HG03135 (cell line): Measurements from ENCODE around the gene STN1.
A peak's percentile ranks its signal among the peaks of the same experiment; 100 is the strongest.
"Not testable (repeated sequence)": the region's sequence is repeated elsewhere in the genome, so short reads cannot be mapped to it uniquely, and the experiment has no call there.

Experiments
- ATAC-seq: cut with Tn5 transposase; IDR thresholded peaks from one replicate; pipeline ENCODE4 v1.9.1; 2021; ENCODE audit warnings: mild to moderate bottlenecking, moderate library complexity; ENCODE audit not compliant: unreplicated experiment

STN1 gene

DNA sequence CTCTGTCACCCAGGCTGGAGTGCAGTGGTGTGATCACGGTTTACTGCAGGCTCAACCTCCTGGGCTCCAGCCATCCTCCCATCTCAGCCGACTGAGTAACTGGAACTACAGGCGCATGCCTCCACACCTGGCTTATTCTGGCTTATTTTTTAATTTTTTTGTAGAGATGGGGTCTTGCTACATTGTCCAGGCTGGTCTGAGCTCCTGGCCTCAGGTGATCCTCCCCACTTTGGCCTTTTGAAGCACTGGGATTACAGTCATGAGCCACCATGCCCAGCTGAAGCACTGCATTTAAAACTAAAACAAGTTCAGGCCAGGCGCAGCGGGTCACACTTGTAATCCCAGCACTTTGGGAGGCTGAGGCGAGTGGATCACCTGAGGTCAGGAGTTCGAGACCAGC, 70.6 kb downstream of the STN1 start:
- no peak for ATAC-seq

DNA sequence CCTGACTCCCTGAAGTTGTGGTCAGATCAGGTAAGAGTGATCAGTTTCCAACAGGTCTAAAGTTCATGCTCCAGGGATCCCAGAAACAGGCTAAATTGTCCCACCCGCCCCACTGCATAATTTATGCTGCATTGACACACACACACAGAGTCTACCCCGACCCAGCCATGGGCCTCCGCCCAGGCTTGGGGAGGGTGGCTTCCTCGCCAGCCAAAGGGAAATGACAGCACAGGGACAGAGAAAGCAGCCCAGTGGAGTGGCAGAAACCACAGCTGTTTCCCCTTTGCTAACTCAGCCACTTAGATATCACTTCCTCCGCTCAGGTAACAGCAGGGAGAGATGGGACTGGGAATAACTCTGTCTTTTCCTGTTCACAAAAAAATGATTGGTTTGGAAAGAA, 72.0 kb downstream of the STN1 start:
- ATAC-seq: peak; percentile 73

DNA sequence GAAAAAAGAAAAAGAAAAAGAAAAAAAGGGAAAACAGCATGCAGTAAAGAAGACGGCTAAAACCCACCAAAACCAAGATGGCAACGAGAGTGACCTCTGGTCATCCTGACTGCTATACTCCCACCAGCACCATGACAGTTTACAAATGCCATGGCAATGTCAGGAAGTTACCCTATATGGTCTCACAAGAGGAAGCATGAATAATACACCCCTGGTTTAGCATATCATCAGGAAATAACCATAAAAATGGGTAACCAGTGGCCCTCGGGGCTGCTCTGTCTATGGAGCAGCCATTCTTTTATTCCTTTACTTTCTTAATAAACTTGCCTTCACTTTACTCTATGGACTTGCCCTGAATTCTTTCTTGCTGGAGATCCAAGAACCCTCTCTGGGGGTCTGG, 72.6 kb downstream of the STN1 start:
- ATAC-seq: not testable (repeated sequence)

DNA sequence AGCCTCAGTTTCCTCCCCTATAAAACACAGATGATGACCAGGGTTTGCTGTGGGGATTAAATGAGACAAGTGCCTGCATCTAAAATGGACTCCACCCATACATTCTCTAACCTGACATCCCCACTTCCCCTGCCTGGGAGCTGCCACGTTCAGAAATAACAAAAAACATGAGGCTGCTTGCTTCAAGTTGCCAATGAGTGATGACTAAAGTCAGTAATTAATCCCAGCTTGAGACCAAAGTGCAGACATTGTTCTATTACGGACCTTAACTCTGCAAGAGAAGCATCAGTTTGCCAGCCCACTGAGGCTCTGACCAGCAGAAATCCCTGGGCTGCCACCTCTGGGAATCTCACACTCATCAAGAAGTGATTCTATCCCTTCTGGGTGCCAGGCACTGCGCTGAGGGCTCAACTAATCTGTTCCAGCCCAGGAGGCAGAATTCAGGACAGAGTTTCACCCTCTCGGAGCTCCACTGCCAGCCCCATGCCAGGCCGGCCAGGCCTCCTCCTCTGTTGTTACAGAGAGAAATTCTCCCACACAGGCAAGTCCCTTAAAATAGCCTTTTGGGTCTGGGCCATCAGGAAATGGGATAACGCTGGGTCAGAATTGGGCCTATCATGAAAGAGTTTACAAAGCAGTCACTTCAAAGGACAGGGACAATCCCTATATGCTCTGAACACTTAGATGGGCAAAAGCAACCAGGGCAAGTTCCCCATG, 74.0 kb downstream of the STN1 start:
- no peak for ATAC-seq

- ATAC-seq: no peak
These were observed 74.9 kb downstream of the STN1 start for GRCh38 chr10:103843045-103843444.

- no peak for ATAC-seq
These were observed 75.4 kb downstream of the STN1 start for GRCh38 chr10:103842605-103843004.

DNA sequence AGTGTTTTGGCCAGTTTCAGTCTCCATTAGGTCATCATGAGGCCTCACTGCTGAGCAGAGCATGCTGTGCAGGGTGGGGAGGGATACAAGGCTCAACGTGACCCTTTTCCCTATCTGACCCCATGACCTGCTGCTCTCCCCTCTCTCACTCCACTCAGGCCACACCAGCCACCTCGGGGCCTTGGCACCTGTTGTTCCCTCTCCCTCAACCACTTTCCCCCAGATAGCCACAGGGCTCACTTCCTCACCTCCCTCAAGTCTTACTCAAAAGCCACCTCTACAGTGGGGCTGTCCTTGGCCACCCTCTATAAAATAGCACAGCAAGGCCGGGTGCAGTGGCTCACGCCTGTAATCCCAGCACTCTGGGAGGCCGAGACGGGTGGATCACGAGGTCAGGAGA, 76.5 kb downstream of the STN1 start:
- ATAC-seq: no peak

DNA sequence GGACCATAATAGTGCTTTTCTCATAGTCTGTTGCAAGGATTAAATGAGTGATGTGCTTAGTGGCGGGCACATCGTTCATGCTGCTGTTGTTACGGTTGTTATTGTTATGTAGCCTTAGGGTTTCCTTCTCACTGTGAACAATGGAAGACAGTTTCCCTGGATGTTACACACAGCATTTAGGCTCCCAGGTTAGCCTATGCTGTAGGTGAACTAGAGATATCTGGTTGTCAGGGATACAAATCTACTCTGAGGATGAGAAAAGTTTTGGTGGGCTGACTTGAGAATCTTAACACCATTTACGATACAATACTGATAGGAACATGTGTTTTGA, 77.3 kb downstream of the STN1 start:
- ATAC-seq: no peak

DNA sequence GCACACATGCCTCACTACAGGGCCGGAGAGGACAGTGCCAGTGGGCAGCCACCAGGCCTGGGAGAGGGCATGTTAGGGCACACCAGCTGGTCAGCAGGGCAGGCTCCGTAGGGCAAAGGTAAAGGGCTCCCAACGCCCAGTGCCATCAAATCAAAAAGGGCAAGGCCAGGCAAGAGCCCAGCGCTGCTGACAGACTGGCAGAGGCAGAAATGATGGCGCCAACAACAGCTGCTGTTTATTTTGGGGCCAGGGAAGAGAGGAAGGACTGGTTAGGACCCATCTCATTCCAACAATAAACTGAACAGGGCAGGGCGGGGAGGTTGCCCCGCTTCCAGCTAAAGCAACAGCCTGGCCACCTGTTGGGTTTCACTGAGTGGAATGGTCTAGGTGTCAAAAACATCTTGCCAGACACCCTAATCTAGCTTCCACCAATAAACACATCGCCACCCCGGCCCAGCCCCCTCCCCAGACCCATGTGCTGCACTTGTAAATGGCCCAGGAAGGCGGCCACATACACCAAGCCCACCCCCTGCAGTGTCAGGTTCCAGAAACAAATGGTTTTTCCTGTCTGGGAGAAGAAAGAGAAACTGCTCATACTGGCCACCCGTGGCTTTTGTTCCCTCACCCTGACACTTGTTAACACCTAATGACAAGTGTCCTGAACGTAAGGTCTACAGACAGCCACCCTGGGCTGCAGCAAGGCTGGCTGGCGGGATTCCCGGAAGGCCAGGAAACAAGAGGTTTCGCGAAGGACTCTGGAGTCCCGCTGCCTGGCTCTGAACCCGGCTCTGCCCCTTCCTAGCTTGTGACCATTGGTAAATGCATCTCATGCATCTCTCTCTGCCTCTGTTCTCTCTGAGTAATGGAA, 77.9 kb downstream of the STN1 start:
- no peak for ATAC-seq

DNA sequence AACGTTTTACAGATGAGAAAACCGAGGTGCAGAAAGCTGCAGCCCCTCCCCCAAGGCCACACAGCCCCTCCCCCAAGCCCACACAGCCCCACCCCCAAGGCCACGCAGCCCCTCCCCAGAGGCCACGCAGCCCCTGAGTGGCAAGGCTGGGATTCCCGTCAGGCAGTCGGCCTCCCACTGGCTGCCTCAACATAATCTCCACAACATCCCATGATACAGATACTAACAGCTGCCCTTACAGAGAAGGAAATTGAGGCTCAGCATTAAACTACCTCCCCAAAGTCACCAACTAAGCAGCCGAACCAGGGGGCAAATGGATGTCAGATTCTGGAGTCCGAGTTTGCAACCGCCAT, 78.5 kb downstream of the STN1 start:
- ATAC-seq: no peak

DNA sequence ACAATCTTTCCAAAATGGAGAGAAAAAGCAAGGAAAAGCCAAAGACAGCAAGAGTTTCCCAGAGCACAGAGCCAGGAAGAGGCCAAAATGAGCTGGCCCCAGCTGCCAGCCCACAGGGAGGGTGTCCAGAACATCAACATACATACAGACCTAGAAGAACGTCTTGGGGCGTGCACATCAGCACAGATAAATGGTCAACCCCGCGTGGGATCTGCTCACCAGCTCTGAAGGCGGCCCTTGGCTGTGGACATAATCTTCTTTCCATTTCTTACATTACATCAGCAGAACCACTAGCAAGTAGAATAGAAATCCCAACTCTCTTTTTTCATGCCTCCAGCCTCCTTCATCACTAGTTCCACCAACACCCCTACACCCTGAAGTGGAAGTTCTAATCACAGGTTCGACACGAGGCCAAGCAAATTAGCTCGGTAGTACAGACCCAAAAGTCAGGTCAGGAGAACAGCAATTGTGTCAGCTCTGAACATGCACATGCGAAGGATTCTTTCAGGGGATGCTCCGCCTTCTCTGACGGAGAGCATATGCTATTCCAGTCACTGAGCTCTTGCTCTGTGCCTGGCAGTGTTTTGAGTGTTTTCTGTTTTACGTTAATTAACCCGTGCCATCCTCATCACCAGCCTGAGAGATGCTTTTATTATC, 79.0 kb downstream of the STN1 start:
- ATAC-seq: no peak

DNA sequence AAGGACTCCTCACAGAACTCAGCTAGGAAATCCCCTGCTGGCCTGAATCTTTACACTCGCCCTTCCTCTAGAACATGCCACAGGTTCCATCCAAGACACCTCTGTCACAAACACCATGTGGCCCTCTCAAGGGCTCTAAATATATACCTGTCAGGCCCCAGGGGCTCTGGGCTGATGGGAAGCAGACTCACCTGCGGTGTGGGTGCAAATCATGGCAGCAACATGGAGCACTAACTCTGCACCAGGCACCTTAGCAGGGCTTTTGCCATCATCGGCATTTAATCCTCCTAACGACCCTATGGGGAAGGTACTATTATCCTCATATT, 80.0 kb downstream of the STN1 start:
- no peak for ATAC-seq

DNA sequence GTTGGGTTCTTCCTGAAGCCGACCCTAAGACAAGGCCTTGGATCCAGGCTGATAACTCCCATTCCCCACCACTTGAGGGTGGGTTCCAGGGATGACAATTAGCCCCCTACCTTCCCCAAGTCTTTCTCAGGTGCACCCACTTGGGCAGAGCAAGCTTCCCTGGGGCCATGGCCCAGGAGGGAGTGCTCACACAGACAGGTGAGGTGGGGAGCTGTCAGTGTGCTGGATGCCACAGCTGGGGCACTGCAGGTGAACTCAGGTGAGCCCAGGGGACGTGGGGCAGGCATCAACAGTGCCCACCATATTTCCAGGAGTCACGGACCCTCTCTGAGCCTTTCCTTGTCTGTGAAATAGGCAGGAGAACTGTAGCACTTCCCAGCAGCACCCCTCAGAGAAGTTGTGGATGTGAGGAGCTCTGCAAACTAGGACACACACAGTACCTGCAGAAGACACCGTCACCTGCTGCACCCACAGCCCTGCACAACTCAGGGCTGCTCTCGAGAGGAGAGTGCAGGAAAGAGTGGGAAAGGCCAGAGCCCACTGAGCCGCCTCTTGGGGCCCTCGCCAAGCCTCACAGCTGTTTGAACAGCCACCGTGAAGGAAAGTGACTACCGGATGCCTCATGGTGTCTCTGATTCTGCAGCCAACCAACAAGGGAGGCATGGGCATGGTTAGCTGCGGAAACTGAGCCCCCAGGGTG, 80.5 kb downstream of the STN1 start:
- ATAC-seq: no peak

- no peak for ATAC-seq
These were observed 81.1 kb downstream of the STN1 start for GRCh38 chr10:103836861-103837260.

DNA sequence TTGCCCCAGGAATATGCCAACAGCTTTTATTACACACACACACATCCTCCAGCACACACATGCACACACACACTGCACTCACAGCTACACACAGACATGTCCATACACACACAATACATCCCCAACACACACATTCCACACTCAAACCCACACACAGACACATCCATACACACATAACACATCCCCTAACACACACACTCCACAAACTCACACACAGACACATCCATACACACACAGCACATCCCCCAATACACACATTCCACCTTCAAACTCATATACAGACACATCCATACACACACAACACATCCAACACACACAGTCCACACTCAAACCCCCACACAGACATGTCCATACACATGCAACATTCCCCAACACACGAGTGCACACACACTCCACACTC, 81.7 kb downstream of the STN1 start:
- ATAC-seq: no peak

- ATAC-seq: no peak
These were observed 82.6 kb downstream of the STN1 start for GRCh38 chr10:103835096-103836050.

DNA sequence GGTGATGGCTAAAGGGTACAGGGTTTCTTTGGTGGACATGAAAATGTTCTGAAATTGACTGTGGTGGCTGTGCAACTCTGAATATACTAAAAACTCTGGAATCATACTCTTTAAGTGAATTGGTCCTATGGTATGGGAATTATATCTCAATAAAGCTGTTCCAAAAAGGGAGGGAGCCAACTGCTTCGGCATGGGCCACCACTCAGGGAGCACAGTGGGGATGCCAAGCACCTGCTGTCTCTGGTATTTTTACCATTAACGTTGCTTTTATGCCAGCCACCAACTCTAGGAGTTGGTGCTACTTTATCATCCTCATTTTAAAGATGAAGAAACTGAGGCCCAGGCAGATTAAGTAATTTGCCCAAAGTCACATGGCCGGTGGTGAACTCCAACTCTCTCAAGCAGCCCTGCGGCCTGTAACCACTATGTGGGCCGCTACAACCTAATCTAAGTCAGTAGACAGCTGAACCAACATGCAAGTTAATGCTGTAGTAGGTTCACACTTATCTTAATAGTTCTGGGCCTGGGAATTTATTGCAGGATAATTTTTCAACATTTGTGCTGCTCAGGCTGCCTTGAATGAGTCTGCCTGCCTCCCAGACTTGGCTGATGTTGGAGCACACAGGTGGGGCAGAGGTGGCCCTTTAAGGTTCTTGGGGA, 83.4 kb downstream of the STN1 start:
- ATAC-seq: no peak

DNA sequence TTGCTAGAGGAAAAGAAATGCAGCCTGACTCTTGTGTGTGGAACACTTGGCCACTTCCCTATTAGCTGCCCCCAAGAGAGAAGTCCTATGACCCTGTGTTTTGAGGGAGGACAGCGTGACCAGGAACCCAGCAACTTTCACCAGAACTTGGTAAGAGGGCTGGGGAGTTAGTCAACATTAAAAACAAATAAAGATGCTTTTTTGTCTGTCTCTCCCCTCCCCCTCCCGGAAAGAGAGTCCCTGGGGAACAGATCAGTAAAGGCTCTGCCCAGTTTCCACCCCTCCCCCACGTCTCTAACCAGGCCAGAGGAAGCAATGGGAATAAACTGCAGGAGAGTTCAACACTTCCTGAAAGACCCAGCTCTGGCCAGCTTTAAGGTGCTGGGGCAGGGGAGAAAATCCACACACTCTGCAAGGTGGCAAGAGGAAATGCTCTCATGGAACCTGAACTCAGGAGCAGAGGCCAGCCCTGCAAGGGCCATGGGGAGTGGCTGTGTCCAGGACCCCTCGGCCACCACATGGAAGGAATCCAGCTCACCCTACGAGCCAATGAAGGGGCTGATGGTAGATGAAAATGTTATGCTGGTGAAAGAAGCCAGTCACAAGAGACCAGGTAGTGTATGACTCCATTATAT, 84.1 kb downstream of the STN1 start:
- no peak for ATAC-seq

GRCh38 chr10:103832806-103833205, 85.2 kb downstream of the STN1 start:
- no peak for ATAC-seq
